Tibial nerve (tissue), 4 donors: ENCODE measurements around the gene SERINC3.

ENCODE experiments used
- CTCF ChIP-seq, 5 experiments: fragments of 200-600 bp in 3 of 5; fragments of 450-650 bp in 2 of 5; sonication (generic) in 3 of 5; IDR thresholded peaks; one replicate each; pipeline ENCODE4 v1.5.1; 2016 to 2019; ENCODE audit warnings: antibody characterized with exemption in 5 of 5, mild to moderate bottlenecking in 3 of 5, moderate library complexity in 2 of 5
- EP300 ChIP-seq, 2 donors: sonication (generic); formaldehyde crosslinking; IDR thresholded peaks; one replicate each; pipeline ENCODE4 v1.6.1; 2017; ENCODE audit warnings: antibody characterized with exemption in 2 of 2, mild to moderate bottlenecking in 1 of 2
- POLR2A ChIP-seq, 2 donors: fragments of 450-650 bp; IDR thresholded peaks; one replicate each; pipeline ENCODE4 v1.6.1; 2017; ENCODE audit warnings: antibody characterized with exemption in 2 of 2, mild to moderate bottlenecking in 2 of 2, moderate library complexity in 2 of 2

- TF ChIP-seq POLR2A (IDR thresholded peaks at IDR 0.05) = no peak
- no peak for TF ChIP-seq CTCF (IDR thresholded peaks at IDR 0.05)
- TF ChIP-seq EP300 (IDR thresholded peaks at IDR 0.05) = no peak
Measured at GRCh38 chr20:44456611-44457010, 65.3 kb downstream of the SERINC3 start.
